Measurements from ENCODE around the gene KIRREL1. TPM values are rescaled to one million over a fixed set of nuclear protein-coding genes. Genes with fewer than 3 reads are reported as not detected.
A peak's percentile ranks its signal among the peaks of the same experiment; 100 is the strongest.

KIRREL1 gene
- total RNA-seq, 1 experiment from 2014 or later: 30.5 TPM

- H3K23me2 ChIP-seq (ENCODE audit: insufficient read length, low read depth, low read length, poor library complexity, severe bottlenecking): no peaks in the 10 kb centered on the region
- no peak overlapping the region for H4K5ac ChIP-seq (ENCODE audit: insufficient read length, low read depth, low read length)
- H2AK5ac ChIP-seq (ENCODE audit: insufficient read length, low read length): no peak overlapping the region
- no peaks in the 10 kb centered on the region for H3K27me3 Mint-ChIP-seq (ENCODE audit: low read depth)
- H2BK12ac ChIP-seq (ENCODE audit: insufficient read length, low read depth, low read length): no peak overlapping the region
- H3K4me3 Mint-ChIP-seq: no peak overlapping the region
- H3K79me1 ChIP-seq (ENCODE audit: insufficient read depth, low read depth, low read length, poor library complexity, severe bottlenecking): no peaks in the 10 kb centered on the region
- H3K27me3 ChIP-seq (ENCODE audit: insufficient read depth, low read length): no peaks in the 10 kb centered on the region
- no peak overlapping the region for H3K18ac ChIP-seq (ENCODE audit: insufficient read length, low read depth, low read length)
- no peak overlapping the region for H3T11ph ChIP-seq (ENCODE audit: low read length)
- no peak overlapping the region for H3K23ac ChIP-seq (ENCODE audit: insufficient read length, low read depth, low read length)
- no peak overlapping the region for H4K91ac ChIP-seq (ENCODE audit: insufficient read length, low read depth, low read length)
- H3K9me3 Mint-ChIP-seq: no peaks in the 10 kb centered on the region
- no peak overlapping the region for H2BK20ac ChIP-seq (ENCODE audit: low read depth, low read length, poor library complexity, severe bottlenecking)
- H3K56ac ChIP-seq (ENCODE audit: insufficient read length, low read depth, low read length): no peak overlapping the region
- no peak for DNase-seq
- H3K79me2 ChIP-seq (ENCODE audit: insufficient read depth, low read length): no peaks in the 10 kb centered on the region; the same call in 1 of the 2 replicates
- H3K4me1 ChIP-seq (ENCODE audit: insufficient read depth, low read length): peaks cover 24% of the 10 kb centered on the region
- peak overlapping the region in 1 of 3 experiments; percentile 63; a peak in 2 of 7 replicates for H3K27ac Mint-ChIP-seq
- H2AFZ ChIP-seq (ENCODE audit: low read length): no peak overlapping the region
- H3K9ac ChIP-seq (ENCODE audit: extremely low read depth, insufficient read length, low read length): no peak overlapping the region
- H2BK15ac ChIP-seq (ENCODE audit: low read depth, low read length): no peak overlapping the region
- no peak overlapping the region for H3K14ac ChIP-seq (ENCODE audit: insufficient read depth, low read length)
- no peaks in the 10 kb centered on the region; a peak in 2 of 7 replicates for H3K36me3 Mint-ChIP-seq (ENCODE audit: insufficient read depth in 1 of 3, low read depth in 3 of 3)
- H3K9me3 ChIP-seq (ENCODE audit: control insufficient read depth, low read depth, low read length): no peaks in the 10 kb centered on the region
- H4K8ac ChIP-seq (replicated peaks; ENCODE audit: insufficient read length, low read depth, low read length): no peak overlapping the region
- no peak overlapping the region for H3K27ac ChIP-seq (ENCODE audit: insufficient read length, low read depth, low read length)
- WGBS (ENCODE audit: extremely low coverage, insufficient read length, low lambda C conversion rate): no CpG with 5 or more reads among the region's 2 CpGs
- no peaks in the 10 kb centered on the region for H4K20me1 ChIP-seq (ENCODE audit: control insufficient read depth, insufficient read depth, insufficient read length)
- no peak overlapping the region for H3K4me2 ChIP-seq (ENCODE audit: insufficient read depth, insufficient read length, low read length)
- no peak for TF ChIP-seq CTCF (conservative IDR thresholded peaks at IDR 0.05)
- no peak overlapping the region for H3K4ac ChIP-seq (ENCODE audit: low read depth, low read length)
- H2BK120ac ChIP-seq (ENCODE audit: low read depth, low read length, poor library complexity, severe bottlenecking): no peak overlapping the region
- H2BK5ac ChIP-seq (ENCODE audit: insufficient read length, low read length): no peak overlapping the region
- H3K4me1 Mint-ChIP-seq: peaks cover 37 to 41% of the 10 kb centered on the region in 2 experiments
Measured at GRCh38 chr1:158045639-158046038, 52.2 kb downstream of the KIRREL1 start.

Data from H9 (cell line).